Posterior vena cava (tissue), 2 donors: Measurements from ENCODE around the gene AGBL1. TPM values are rescaled to one million over a fixed set of nuclear protein-coding genes. Genes with fewer than 3 reads are reported as not detected.

ENCODE experiments used
- DNase-seq: peaks from one replicate; pipeline ENCODE4 v3.0.0-alpha.2; 2020; ENCODE audit warnings: low spot score
- intact Hi-C, 2 donors: fragments of 100-400 bp; cut with DNase I; formaldehyde crosslinking; loops; one replicate each; pipeline versions ENCODE4 v1.14.1 to v1.14.2; 2022 to 2023
- total RNA-seq, 2 donors: library from RNA; stranded (reverse); fragmentation: NEBNext Ultra II Directional; extraction: Animal tissue kit (Norgen Biotek cat#: 25700); gene quantifications; one replicate each; pipeline ENCODE4 v1.2.1, GENCODE V29; 2021
- donor health status: DM: yes; HTN: yes; CAD: no.
- donor health status: DM: yes; HTN: yes; CAD: no.

Gene AGBL1
- total RNA-seq, 2 donors from 2014 or later: not detected

DNA sequence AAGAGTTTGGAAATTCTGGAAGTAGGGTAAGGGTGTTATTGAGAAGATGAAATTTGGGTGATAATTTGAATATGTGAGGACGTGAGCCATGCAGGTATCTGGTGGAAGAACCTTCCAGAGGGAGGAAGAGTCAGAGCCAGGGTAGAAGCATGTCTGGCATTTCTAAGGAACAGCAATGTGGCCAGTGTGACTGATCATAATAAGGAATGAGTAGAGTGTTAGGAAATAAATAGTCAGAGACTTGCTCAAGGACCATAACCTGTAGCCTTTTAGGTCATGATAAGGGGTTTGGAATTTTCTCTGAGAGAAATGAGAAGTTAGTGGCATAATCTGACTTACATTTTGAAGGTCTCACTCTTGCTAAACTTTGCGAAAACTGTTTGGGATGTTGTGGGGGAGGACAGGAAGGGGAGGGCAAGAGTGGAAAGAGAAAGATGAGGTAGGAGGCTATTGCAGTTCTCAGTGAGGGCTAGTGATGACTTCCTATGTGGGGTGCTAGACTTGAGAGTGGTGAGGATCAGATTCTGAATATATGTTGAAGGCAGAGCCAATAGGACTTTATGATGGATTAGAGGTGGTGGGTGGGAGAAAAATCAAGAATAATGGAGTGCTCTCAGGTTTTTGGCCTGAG is 568.3 kb downstream of the AGBL1 start:
- intact Hi-C loops: no loop called here
- DNase-seq: no peak

DNA sequence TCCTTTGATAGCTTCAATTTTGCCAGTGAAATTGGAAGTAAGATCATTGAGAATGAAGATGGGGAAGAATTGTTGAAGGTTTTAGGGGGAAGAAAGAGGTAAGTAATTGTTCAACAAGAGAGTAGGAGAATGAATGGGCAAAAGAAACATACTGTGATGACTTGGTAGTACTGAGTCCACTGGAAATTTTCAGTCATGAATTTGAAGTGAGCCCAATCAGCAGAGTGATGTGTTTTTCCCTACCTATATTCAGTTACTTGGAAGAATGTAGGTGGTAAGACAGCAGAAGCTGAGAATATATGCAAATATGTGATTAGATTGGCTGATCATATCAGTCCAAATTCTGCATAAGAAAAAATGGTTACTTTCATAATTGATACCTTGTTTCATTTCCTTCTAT is 569.6 kb downstream of the AGBL1 start:
- no peak for DNase-seq
- intact Hi-C loops: no loop called here

DNA sequence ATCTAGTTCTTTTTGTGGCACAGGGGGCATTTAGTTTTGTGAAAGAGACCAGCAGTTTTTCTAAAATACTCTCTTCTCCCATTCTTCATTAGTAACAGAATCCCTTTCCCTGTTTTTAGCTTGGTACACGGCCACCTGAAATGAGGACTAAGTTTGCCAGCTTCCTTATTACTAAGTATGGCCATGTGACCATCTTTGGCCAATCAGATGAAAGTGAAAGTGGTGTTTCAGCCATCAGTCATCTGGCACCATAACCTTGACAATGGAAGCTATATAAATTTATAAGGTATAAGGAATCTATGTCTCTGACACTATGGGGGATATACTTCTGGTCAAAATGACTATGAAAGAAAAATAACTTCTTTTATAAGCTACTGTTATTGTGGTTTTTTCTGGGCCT is 570.4 kb downstream of the AGBL1 start:
- DNase-seq: no peak
- intact Hi-C loops: no loop called here

DNA sequence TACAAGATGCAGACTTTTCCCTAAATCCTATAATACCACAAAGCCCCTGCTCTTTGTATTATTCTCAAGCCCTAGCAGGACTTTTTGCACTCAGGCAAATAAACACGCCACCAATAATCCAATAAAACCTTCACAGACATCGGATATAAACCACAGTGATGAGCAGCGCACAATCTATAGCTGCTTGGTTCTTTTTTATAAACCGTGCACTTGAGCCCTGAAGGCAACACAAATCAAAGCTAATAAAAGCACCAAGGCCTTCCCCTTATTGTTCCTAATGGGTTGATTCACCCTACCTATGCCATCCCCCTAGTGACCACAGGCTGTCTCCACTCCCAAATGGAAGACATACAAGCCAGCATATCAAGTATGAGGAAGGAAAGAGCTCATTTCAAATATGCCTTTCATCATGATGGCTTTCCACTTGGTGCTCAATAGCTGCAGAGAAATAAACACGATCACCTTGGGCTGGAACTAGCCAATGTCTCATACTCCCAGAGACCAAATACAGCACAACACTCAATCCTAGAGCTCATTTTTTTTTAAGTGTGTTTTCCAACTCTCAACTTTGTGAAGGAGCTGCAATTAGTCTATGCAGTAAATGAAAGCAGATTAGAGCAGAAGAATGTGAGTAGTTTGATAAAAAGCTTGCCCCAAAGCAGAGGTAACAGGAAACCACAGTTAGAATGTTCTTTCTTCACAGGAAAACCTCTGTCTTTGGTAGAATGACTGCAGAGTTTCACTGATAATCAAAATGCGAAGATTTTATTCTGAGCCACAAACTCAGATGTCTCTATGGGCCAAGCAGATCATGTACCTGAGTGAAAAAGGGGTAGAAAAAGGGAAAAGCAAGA is 573.9 kb downstream of the AGBL1 start:
- intact Hi-C loops: no loop called here

DNA sequence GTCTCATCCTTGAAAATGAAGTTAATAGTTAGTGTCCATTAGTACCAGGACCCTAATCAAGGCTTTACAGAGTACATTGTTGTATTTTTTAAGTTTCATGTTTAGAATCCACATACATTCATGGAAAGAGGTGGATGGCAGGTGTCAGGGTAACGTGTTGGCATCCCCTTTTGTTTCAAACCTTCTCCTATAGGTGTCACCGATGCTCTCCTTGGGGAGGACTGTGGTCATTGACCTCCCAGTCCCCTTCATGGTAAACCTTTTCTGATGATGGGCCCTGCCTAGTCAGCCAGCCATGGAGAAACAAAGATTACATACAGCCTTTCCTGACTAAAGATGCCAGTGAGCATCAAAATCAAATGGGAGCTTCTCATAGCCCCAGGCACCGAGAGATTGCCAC is 574.8 kb downstream of the AGBL1 start:
- intact Hi-C loops: no loop called here
- no peak for DNase-seq

More for the DNA sequence above, 573.9 kb downstream of the AGBL1 start:
- no peak for DNase-seq

DNA sequence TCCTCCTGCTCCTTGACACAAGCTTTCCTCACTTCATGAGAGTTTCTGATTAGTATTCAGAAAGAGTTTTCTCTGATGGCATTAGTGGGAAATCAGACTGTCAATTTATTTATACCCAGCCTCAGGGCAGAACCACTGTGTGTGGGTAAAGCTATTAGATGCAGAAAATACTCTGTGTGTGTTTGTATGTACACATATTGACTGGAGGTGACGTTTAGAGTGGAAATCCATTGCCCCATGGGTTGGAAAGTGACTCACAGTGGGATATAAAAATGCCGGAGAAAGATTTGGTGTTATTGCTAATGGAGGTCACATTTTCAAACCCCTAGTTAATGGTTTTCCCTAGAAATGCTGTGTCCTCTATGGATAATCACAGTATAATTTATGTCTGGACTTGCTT is 577.6 kb downstream of the AGBL1 start:
- intact Hi-C loops: no loop called here
- no peak for DNase-seq

DNA sequence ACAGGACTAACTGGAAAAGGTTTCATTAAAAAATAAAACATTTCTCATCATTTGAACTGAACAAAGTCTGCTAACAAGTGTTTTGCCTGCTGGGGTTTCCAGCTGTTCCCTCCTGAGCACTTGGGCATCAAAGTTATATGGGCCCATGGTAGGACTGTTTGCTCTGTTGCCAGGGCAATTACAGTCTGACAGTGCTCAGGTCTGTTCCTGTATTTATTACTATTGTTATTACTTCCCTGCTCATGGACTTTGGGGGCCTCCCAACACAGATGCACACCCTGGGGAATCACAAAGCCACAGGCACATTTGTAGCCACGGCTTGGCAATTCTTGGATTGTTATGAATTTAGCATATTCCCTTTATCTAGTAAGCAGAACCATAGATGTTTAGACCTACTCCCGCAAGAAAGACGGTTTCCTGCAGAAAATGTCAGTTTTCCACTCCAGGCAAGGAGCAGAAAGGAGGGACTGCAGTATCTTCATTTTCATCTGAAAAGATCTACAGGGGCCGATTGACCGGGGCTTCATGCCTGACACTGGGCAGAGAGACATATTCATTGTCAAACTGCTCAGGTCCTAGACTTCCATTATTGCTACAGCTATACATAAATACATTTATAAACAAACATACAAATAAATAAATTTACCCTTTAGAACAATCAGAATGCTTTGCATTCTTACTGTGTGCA is 580.2 kb downstream of the AGBL1 start:
- intact Hi-C loops: no loop called here
- DNase-seq: no peak

DNA sequence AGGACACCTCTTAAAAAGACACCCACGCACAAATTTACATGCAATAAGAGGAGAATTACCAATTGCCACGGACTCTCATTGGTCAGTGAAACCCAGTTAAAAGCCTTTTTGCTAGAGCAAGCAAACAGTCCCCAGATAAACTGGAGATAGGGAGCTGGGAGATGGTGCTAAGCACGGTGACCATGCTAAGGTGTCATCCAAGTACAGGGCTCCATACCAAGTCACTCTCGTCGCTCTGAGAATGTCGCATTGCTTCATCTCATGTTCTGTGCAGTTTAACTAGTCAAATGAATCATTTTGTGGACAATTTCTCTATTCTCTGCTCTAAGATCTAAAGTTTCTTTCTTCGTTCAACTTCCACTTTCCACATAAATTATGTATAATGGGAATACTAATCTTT is 581.9 kb downstream of the AGBL1 start:
- intact Hi-C loops: no loop called here
- DNase-seq: no peak

DNA sequence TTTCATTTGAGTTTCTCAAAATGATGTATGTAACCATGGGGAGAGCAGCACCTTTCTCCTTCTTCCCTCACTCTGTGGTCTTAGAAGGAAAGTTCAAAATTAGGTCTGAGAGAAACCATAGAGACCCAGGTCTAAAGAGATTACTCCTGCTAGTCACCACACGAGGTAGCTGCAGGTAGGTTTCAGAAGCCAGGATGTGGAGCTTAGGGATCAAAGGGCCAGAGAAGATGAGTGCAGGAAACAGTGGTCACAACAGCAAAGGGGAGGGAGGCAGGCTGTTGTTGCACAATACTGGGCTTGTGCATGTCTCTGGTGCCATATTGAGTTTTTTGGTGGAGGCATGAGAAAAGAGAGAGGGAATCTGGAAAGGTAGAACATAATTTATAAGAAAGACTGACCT is 583.6 kb downstream of the AGBL1 start:
- no peak for DNase-seq
- intact Hi-C loops: no loop called here

DNA sequence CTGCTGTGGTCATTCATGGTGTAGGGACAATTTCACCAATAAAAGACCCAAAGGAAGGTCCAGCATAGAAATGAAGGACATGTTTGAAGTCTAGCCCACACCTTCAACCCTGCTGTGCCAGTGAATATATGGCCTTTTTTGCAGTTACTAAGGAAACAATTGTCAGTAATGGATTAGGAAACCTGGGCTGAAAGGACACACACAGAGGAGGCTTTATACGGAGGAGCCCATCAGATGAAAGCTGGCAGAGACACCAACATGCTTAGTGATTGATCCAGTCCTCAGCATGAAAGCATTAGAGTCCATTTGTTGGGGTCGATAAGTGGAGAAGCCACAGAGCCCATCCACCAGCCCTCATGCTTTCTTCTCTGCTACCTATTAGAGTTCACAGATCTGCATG is 584.3 kb downstream of the AGBL1 start:
- intact Hi-C loops: no loop called here

DNA sequence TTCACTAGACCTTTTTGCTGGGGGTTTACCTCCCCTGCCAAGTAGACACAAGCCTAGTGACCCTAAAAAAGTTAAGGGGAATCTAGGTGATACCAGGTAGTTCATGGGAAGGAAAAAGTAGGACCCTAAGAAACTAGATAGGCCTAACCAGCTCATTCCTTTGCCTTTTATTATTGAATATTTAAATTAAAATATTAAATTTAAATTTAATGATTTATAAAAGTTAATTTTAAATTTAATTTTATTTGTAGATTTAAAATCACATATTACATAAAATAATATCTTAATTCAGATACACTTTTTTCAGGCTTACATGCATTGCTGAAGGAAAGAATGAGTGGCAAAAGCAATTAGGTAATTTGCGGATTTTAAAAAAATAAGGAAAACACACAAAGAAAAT is 584.9 kb downstream of the AGBL1 start:
- no peak for DNase-seq
- intact Hi-C loops: no loop called here

More for the DNA sequence above, 584.3 kb downstream of the AGBL1 start:
- DNase-seq: no peak

DNA sequence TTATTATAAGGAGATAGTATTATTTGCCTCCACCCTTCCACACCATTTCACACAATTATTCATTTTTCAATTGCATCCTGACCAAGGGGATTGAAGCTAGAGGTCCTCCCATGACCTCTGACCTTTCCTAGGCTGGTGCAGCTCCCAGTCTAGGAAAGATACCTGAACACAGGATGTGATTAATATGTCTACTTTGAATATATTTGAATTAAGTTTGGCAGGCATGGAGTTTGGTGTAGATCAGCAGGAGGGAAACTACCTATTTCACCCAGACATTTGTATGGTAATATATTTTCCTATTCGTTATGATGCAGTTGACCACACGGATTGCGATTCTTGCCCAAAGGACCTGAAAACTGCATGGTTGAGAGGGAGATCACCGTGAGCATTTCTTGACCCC is 596.3 kb downstream of the AGBL1 start:
- intact Hi-C loops: no loop called here
- no peak for DNase-seq

DNA sequence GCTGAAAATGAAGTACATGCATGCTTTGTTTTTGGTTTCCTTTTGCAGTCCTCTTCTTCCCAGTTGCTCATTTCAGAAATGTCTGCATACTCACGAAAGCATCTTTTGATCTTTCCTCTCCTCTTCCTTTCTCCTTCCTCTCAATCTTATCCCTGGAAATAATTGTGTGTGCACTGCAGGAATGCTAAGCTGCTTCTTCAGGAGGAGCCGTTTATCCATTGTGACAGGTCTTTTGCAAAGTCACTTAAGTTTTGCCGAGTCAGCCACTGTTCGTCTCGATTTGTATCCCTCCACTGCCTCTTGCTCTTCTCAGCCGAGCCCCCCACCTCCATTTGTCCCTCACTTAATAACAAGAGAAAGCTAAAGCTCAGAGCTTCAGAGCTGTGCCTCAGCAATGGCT is 597.6 kb downstream of the AGBL1 start:
- no peak for DNase-seq

DNA sequence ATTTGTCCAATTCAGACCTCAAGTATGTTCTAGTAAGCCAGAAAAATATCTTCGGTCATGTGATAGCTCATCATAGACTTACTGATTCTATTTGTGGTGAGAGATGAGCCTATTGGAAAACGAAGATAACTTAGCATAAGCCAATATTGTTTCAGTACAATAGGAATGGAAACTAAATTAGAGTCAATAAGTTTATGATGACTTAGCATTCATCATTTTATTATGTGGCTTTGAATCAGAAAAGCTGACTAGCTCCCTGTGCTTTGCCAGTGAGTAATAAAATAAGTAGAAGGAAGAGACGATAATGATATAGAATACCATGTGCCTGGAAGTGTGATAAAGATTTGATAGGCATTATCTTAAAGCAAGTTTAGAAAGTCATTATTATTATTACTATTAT is 605.6 kb downstream of the AGBL1 start:
- intact Hi-C loops: no loop called here
- no peak for DNase-seq

More for the DNA sequence above, 597.6 kb downstream of the AGBL1 start:
- intact Hi-C loops: no loop called here

DNA sequence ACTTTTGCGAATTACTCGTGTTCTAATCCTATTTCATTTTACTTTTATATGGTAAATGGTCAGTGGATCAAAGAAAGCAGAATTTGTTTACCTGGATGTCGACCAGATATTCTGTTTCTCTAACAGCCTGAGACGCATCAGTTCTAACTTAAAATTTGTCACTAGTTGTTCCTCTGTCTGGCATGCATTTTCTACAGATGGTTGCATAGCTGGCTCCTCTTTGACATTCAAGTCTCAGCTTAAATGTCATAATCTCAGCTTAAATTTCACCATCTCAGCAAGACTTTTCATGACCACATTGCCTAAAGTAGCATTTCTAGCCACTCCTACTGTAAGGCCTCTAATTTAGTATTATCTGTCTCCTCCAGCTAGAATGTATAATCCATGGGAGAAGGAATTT is 609.3 kb downstream of the AGBL1 start:
- intact Hi-C loops: no loop called here
- no peak for DNase-seq

DNA sequence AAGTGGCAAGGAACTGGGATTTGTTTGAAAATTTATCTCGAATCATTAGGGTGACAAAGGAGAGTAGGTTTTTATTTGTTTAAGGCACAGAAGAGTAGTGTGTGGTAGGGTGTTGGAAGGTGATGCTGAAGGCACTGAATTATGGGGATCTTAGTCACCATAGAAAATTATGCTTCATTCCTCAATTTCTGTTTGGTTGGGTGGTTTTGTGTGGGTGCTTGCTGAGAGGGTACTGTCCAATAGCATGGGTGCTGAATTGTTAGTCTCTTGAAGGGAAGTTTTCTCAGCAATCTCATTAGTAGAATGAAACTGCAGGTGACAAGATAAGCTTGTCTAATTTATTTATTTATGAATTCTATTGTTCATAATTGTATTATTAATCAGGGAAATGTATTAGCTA is 610.9 kb downstream of the AGBL1 start:
- intact Hi-C loops: no loop called here
- DNase-seq: no peak

DNA sequence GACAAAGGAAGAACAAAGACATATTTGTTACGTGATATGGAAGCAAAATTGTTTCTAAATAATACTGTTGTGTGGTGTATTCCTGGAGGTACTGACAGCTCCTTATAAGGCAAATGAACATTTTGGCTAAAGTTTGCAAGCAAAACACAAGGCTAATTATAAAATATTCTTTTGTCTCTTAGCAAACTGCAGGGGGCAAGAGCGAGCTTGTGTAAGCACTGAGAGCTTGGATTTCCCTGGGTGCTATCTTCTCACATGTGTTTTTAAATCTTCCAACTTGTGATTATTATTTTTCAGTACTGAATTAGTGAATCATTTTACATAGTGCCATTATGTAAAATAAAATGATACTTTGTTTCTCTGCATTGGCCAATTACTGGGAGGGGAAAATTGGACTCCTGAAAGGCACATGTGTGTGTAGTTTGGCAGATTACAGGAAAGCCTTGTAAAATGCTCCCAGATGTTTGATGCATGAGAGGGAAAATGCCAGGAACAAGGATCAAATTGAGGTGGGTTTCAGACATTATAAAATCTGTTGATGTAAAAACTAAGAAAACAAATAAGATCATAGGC is 611.5 kb downstream of the AGBL1 start:
- no peak for DNase-seq
- intact Hi-C loops: no loop called here

DNA sequence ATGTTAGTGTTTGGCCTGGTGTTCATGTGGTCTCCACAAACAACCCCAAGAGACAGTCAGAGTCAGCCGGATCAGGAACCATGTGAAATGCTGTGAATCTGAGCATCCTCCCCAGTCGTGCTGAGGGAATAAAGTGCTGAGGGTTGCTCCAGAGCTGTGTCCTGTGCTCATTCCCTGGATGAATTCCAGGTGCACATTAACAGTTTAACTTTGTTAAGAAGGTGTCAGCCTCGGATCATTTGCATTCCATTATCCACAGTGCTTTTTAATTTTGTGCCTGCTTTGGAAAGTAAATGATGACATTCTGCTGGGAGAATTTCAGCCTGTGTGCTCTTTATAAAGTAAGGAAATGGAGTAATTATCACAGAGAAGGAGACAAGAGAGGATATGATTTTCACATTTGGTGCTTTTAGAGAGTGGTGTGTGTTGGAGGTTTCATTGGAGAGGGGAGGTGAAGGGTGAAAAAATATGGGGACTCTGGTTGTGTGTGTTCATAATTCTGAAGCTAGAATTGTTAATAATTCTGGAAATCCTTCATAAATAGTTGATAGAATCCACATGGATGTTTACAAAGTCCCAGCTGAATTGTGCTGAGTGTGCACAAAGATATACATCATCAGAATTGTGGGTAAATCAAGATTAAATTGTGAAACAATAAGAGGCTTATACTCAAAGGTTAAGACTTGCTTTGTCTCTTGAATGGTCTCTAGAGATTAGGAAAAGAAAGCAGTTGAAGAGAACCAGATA is 621.4 kb downstream of the AGBL1 start:
- DNase-seq: no peak
- intact Hi-C loops: loop anchor here in 1 of 2 donors (5.0 kb wide), 1 partner anchor 166 kb away; no protein-coding TSS in a partner anchor

DNA sequence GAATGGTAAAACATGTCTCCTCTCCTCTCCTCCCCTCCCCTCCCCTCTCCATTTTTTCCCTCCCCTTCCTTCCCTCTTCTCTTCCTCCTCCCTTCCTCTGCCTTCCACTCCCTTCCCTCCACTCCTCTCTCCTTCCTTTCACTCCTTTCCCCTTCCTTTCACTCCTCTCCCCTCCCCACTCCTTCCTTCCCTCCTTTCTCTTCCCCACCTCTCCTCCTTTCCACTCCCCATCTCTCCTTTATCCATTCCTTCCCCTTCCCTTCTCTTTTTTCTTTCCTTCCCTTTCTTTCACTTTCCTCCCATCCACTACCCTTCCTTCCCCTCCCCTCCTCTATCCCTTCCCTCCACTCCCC is 621.9 kb downstream of the AGBL1 start:
- DNase-seq: no peak
- intact Hi-C loops: loop anchor here in 1 of 2 donors (5.0 kb wide), 1 partner anchor 166 kb away; no protein-coding TSS in a partner anchor
